GM12878 (cell line): Measurements from ENCODE around the gene HECTD4. TPM values are rescaled to one million over a fixed set of nuclear protein-coding genes. Genes with fewer than 3 reads are reported as not detected.

Experiments used
- ATAC-seq: fragments of 200-7000 bp; cut with Tn5 transposase; 3 replicates; pipeline ENCODE4 v1.9.1; 2020; ENCODE audit warnings: mild to moderate bottlenecking, moderate library complexity
- BruUV-seq: library from RNA; stranded (reverse); fragments of 400-500 nt; replicated peaks from 2 replicates; lab custom pipeline; 2021; lab: Mats Ljungman, UMichigan
- CTCF ChIA-PET: fragments of 300-600 bp; sonication (Branson Sonifier 250); formaldehyde crosslinking; extraction: SDS; loops from one replicate; lab custom pipeline; 2021; ENCODE audit warnings: inconsistent platforms; lab: Yijun Ruan, JAX
- POLR2A ChIA-PET: fragments of 350-600 bp; formaldehyde crosslinking; extraction: SDS; loops from one replicate; lab custom pipeline; 2021; ENCODE audit warnings: inconsistent platforms; lab: Charles Lee
- RAD21 ChIA-PET: fragments of 300-600 bp; sonication (Branson Sonifier 250); formaldehyde crosslinking; loops from one replicate; lab custom pipeline; 2023; ENCODE audit warnings: antibody characterized with exemption; ENCODE audit not compliant: unreplicated experiment; lab: Charles Lee
- SMC1A ChIA-PET: fragments of 300-600 bp; sonication (Branson Sonifier 250); formaldehyde crosslinking; loops from one replicate; lab custom pipeline; 2023; ENCODE audit not compliant: unreplicated experiment, uncharacterized antibody; lab: Charles Lee
- DNase-seq: peaks from one replicate; pipeline ENCODE4 v3.0.0-alpha.2; 2011; ENCODE audit warnings: low read depth, low spot score
- FAIRE-seq: peaks from 3 replicates; lab custom pipeline; 2011; peaks lifted over from hg19 to GRCh38; lab: Jason Lieb, UNC
- H2AFZ ChIP-seq: 2 replicates; pipeline ENCODE4 v1.6.0; 2011; ENCODE audit warnings: low read depth, low read length, control low read depth; ENCODE audit not compliant: control insufficient read depth
- H3K27ac ChIP-seq: 2 replicates; pipeline ENCODE4 v1.5.1; 2011; ENCODE audit warnings: control low read depth; ENCODE audit not compliant: control insufficient read depth, insufficient read depth
- H3K27me3 ChIP-seq, 2 experiments: replicated peaks in 1 of 2; 2 replicates each; pipeline versions ENCODE4 v1.6.0 to v1.6.1; 2011; ENCODE audit warnings: low read length in 1 of 2; ENCODE audit not compliant: control insufficient read depth in 2 of 2, insufficient read depth in 2 of 2
- H3K36me3 ChIP-seq, 2 experiments: 2 replicates each; pipeline ENCODE4 v1.5.1; 2011; ENCODE audit warnings: low read length in 1 of 2; ENCODE audit not compliant: control insufficient read depth in 2 of 2, insufficient read depth in 2 of 2
- H3K4me1 ChIP-seq: 2 replicates; pipeline ENCODE4 v1.6.1; 2011; ENCODE audit warnings: mild to moderate bottlenecking, low read length, moderate library complexity, mixed read lengths; ENCODE audit not compliant: control insufficient read depth, insufficient read depth
- H3K4me2 ChIP-seq: 2 replicates; pipeline ENCODE4 v1.6.0; 2011; ENCODE audit warnings: control low read depth; ENCODE audit not compliant: control insufficient read depth, insufficient read depth
- H3K4me3 ChIP-seq: fragments of 200-600 bp; sonication (generic); 2 replicates; pipeline ENCODE4 v1.5.1; 2016
- H3K79me2 ChIP-seq: 2 replicates; pipeline ENCODE4 v1.6.0; 2011; ENCODE audit warnings: low read length; ENCODE audit not compliant: control insufficient read depth, insufficient read depth
- H3K9ac ChIP-seq: 2 replicates; pipeline ENCODE4 v1.8.0; 2011; ENCODE audit warnings: low read length, control low read depth, mixed read lengths; ENCODE audit not compliant: control insufficient read depth, insufficient read depth
- H3K9me3 ChIP-seq: replicated peaks from 3 replicates; pipeline ENCODE4 v1.5.1; 2011; ENCODE audit warnings: mild to moderate bottlenecking, low read length; ENCODE audit not compliant: control insufficient read depth, insufficient read depth
- H4K20me1 ChIP-seq: 2 replicates; pipeline ENCODE4 v1.6.0; 2011; ENCODE audit not compliant: control insufficient read depth, insufficient read depth
- BCL11A ChIP-seq: IDR thresholded peaks from 2 replicates; pipeline ENCODE4 v1.6.1; 2011; ENCODE audit warnings: low read depth, low read length
- CREM ChIP-seq: IDR thresholded peaks from 2 replicates; pipeline ENCODE4 v1.6.1; 2014; ENCODE audit warnings: antibody characterized with exemption, low read depth
- CUX1 ChIP-seq: IDR thresholded peaks from 2 replicates; pipeline ENCODE4 v1.6.1; 2012; ENCODE audit warnings: improper control_type of control experiment, low read depth, low read length; ENCODE audit not compliant: insufficient replicate concordance
- EGR1 ChIP-seq, 2 experiments: IDR thresholded peaks; 1 replicate in 1 of 2; 2 replicates in 1 of 2; pipeline ENCODE4 v1.6.1; 2011 to 2012; ENCODE audit warnings: low read depth in 2 of 2, low read length in 2 of 2, borderline replicate concordance in 1 of 2, mild to moderate bottlenecking in 1 of 2, moderate library complexity in 1 of 2
- PKNOX1 ChIP-seq: fragments of 450-650 bp; IDR thresholded peaks from 2 replicates; pipeline ENCODE4 v1.6.1; 2016; ENCODE audit warnings: mild to moderate bottlenecking
- RB1 ChIP-seq: fragments of 450-650 bp; formaldehyde crosslinking; IDR thresholded peaks from 2 replicates; pipeline ENCODE4 v1.6.1; 2017; ENCODE audit warnings: mild to moderate bottlenecking, borderline replicate concordance
- SKIL ChIP-seq: fragments of 450-650 bp; IDR thresholded peaks from 2 replicates; pipeline ENCODE4 v1.6.1; 2017; ENCODE audit warnings: mild to moderate bottlenecking, low read depth, inconsistent platforms; ENCODE audit not compliant: poor library complexity, severe bottlenecking
- SRF ChIP-seq, 2 experiments: IDR thresholded peaks; 2 replicates each; pipeline ENCODE4 v1.6.1; 2011; ENCODE audit warnings: low read depth in 2 of 2, low read length in 2 of 2, mild to moderate bottlenecking in 1 of 2, moderate library complexity in 1 of 2
- TAF1 ChIP-seq: IDR thresholded peaks from 2 replicates; pipeline ENCODE4 v1.6.1; 2011; ENCODE audit warnings: mild to moderate bottlenecking, low read depth, low read length, borderline replicate concordance
- TARDBP ChIP-seq: IDR thresholded peaks from 2 replicates; pipeline ENCODE4 v1.6.1; 2016; ENCODE audit warnings: borderline replicate concordance
- YY1 ChIP-seq: IDR thresholded peaks from 2 replicates; pipeline ENCODE4 v1.6.1; 2011; ENCODE audit warnings: low read depth, mild to moderate bottlenecking, low read length
- WGBS: methylation state at CpG from one replicate; pipeline ENCODE4 v1.1.6; 2016; ENCODE audit warnings: low lambda C conversion rate; ENCODE audit not compliant: insufficient replicate concordance, insufficient coverage; ENCODE audit errors: missing lambda C conversion rate; 5-methylcytosine and 5-hydroxymethylcytosine counted together
- in situ Hi-C: fragments of 300-500 bp; cut with MboI; formaldehyde crosslinking; loops from 9 replicates; pipeline ENCODE4 v1.14.3; 2018; ENCODE audit warnings: mixed read lengths
- intact Hi-C: fragments of 100-400 bp; cut with micrococcal nuclease; formaldehyde crosslinking; loops from one replicate; pipeline ENCODE4 v1.14.2; 2022; ENCODE audit not compliant: unreplicated experiment
- polyA plus RNA-seq, 11 experiments: library from polyadenylated mRNA; depleted of rRNA in 4 of 11; unstranded in 6 of 11; stranded (reverse) in 5 of 11; fragments of >200 nt; fragmentation: Nextera tagmentation in 4 of 11; fragmentation: Illumina TruSeq in 1 of 11; extraction: Ambion mirVana in 4 of 11; extraction: Trizol in 1 of 11; gene quantifications; 1 replicate in 1 of 11; 2 replicates in 10 of 11; pipeline versions ENCODE4 v1.2.1 to v1.2.3, GENCODE V29; 2011 to 2016; ENCODE audit warnings: inconsistent platforms in 2 of 11, missing spikeins in 2 of 11, low read depth in 1 of 11
- total RNA-seq, 4 experiments: library from RNA; depleted of rRNA in 3 of 4; stranded (reverse); fragments of >200 nt in 3 of 4; fragmentation: Illumina TruSeq in 1 of 4; extraction: Trizol in 1 of 4; gene quantifications; 2 replicates each; pipeline versions ENCODE4 v1.2.1 to v1.2.3, GENCODE V29; 2013 to 2021

Gene HECTD4
- total and polyA plus RNA-seq, 10 of the 15 experiments (the other 5 are each of a cell fraction or from before 2014, with no cell fraction given): 5.8 to 43.9 (median 17.9) TPM

- FAIRE-seq: no peak
- no peak overlapping the region for H3K9ac ChIP-seq
- TF ChIP-seq BCL11A (no peak), RB1 (no peak), EGR1 (IDR thresholded peaks at IDR 0.05; ENCODE audit: borderline replicate concordance in 1 of 2, low read depth in 2 of 2, low read length in 2 of 2) (no peak), SKIL (no peak), CUX1 (no peak), TARDBP (no peak), YY1 (no peak), PKNOX1 (no peak), CREM (no peak), TAF1 (no peak), SRF (IDR thresholded peaks at IDR 0.05; ENCODE audit: low read depth in 2 of 2, low read length in 2 of 2) (no peak)
Observed at GRCh38 chr12:112328456-112329124, 53.6 kb downstream of the HECTD4 start.

More at GRCh38 chr12:112328456-112329124, 53.6 kb downstream of the HECTD4 start:
- Histone ChIP-seq H3K79me2 (peaks cover 3% of the 10 kb centered on the region), H3K9me3 (no peaks in the 10 kb centered on the region), H2AFZ (no peak overlapping the region), H4K20me1 (no peaks in the 10 kb centered on the region), H3K36me3 (no peaks in the 10 kb centered on the region), H3K27ac (no peak overlapping the region), H3K27me3 (no peaks in the 10 kb centered on the region), H3K4me1 (no peaks in the 10 kb centered on the region), H3K4me3 (no peak overlapping the region), H3K4me2 (no peak overlapping the region)
- intact Hi-C loops: no loop called here
- no peak for ATAC-seq
- CTCF ChIA-PET: interaction anchor here (1.1 kb wide), 1 partner anchor 22 kb away, joined by 4 read pairs; no protein-coding TSS in a partner anchor
- BruUV-seq: no TSS peak
- RAD21 ChIA-PET: interaction anchor here (0.5 kb wide), 1 partner anchor 16 kb away, joined by 3 read pairs; no protein-coding TSS in a partner anchor
- POLR2A ChIA-PET: interaction anchor here (0.6 kb wide), 1 partner anchor 48 kb away, joined by 3 read pairs; no protein-coding TSS in a partner anchor
- SMC1A ChIA-PET: interaction anchor here (0.6 to 0.9 kb wide), 2 partner anchors 22 to 380 kb away, joined by 3 to 4 read pairs; no protein-coding TSS in a partner anchor
- in situ Hi-C loops: no loop called here
- DNase-seq: no peak
- 97% methylated on average over 3 of the region's 3 CpGs for WGBS
